HepG2 (cell line): Measurements from ENCODE around the gene CBY1. TPM values are rescaled to one million over a fixed set of nuclear protein-coding genes. Genes with fewer than 3 reads are reported as not detected.

Source experiments
- ARID2 ChIP-seq: sonication (generic); formaldehyde crosslinking; IDR thresholded peaks from 2 replicates; pipeline ENCODE4 v1.8.1; 2022; ENCODE audit warnings: mild to moderate bottlenecking, missing genetic modification reagents, borderline replicate concordance
- HOMEZ ChIP-seq: IDR thresholded peaks from 2 replicates; pipeline ENCODE4 v1.6.1; 2016; ENCODE audit warnings: low read depth
- KIAA2018 ChIP-seq: sonication (generic); formaldehyde crosslinking; IDR thresholded peaks from 2 replicates; pipeline ENCODE4 v1.5.0; 2020; ENCODE audit warnings: mild to moderate bottlenecking, missing genetic modification reagents, borderline replicate concordance
- KLF16 ChIP-seq, 2 experiments: sonication (generic) in 1 of 2; formaldehyde crosslinking in 1 of 2; IDR thresholded peaks; 2 replicates each; pipeline versions ENCODE4 v1.6.1 to v1.8.0; 2016 to 2023; ENCODE audit warnings: missing genetic modification reagents in 2 of 2, missing compliant biosample characterization in 1 of 2
- NFATC3 ChIP-seq: sonication (generic); formaldehyde crosslinking; IDR thresholded peaks from 2 replicates; pipeline ENCODE4 v1.5.1; 2020; ENCODE audit warnings: mild to moderate bottlenecking, missing genetic modification reagents
- RBFOX2 ChIP-seq: fragments of 200-400 bp; formaldehyde crosslinking; IDR thresholded peaks from 2 replicates; pipeline ENCODE4 v1.6.1; 2017; ENCODE audit warnings: low read depth, mild to moderate bottlenecking, low read length
- SMAD9 ChIP-seq: sonication (generic); formaldehyde crosslinking; IDR thresholded peaks from 2 replicates; pipeline ENCODE4 v1.5.1; 2020; ENCODE audit warnings: mild to moderate bottlenecking, missing genetic modification reagents
- SOX6 ChIP-seq, 2 experiments: fragments of 450-650 bp in 1 of 2; sonication (generic) in 1 of 2; formaldehyde crosslinking in 1 of 2; IDR thresholded peaks; 2 replicates each; pipeline versions ENCODE4 v1.4.0 to v1.6.1; 2017 to 2020; ENCODE audit warnings: antibody characterized with exemption in 1 of 2, mild to moderate bottlenecking in 1 of 2, missing genetic modification reagents in 1 of 2
- STAT5B ChIP-seq: sonication (generic); formaldehyde crosslinking; IDR thresholded peaks from 2 replicates; pipeline ENCODE4 v1.4.0; 2020; ENCODE audit warnings: missing genetic modification reagents
- ZBTB46 ChIP-seq: sonication (generic); formaldehyde crosslinking; IDR thresholded peaks from 2 replicates; pipeline ENCODE4 v1.4.0; 2020; ENCODE audit warnings: mild to moderate bottlenecking, missing genetic modification reagents, borderline replicate concordance
- ZFP36L2 ChIP-seq: sonication (generic); formaldehyde crosslinking; IDR thresholded peaks from 2 replicates; pipeline ENCODE4 v1.4.0; 2020; ENCODE audit warnings: missing genetic modification reagents
- ZNF230 ChIP-seq: sonication (generic); formaldehyde crosslinking; IDR thresholded peaks from 2 replicates; pipeline ENCODE4 v1.4.0; 2020; ENCODE audit warnings: mild to moderate bottlenecking, missing genetic modification reagents
- ZNF501 ChIP-seq: sonication (generic); formaldehyde crosslinking; IDR thresholded peaks from 2 replicates; pipeline ENCODE4 v1.5.1; 2020; ENCODE audit warnings: mild to moderate bottlenecking, moderate library complexity, missing genetic modification reagents
- polyA plus RNA-seq, 8 experiments: library from polyadenylated mRNA; depleted of rRNA in 3 of 8; stranded (reverse) in 7 of 8; unstranded in 1 of 8; fragments of >200 nt; fragmentation: Illumina TruSeq in 4 of 8; extraction: Trizol in 4 of 8; gene quantifications; 2 replicates each; pipeline versions ENCODE4 v1.2.1 to v1.2.3, GENCODE V29; 2011 to 2016; ENCODE audit warnings: low read depth in 4 of 8, missing spikeins in 1 of 8, mixed read lengths in 1 of 8; ENCODE audit not compliant: insufficient read depth in 1 of 8
- total RNA-seq, 5 experiments: library from RNA; depleted of rRNA; stranded (reverse); fragments of >200 nt; fragmentation: Illumina TruSeq; extraction: Trizol; gene quantifications; 2 replicates each; pipeline ENCODE4 v1.2.3, GENCODE V29; 2016; ENCODE audit warnings: low read depth in 1 of 5
- TF ChIP-seq, protein P1 (sequence below): sonication (generic); formaldehyde crosslinking; IDR thresholded peaks from 2 replicates; pipeline ENCODE4 v1.9.0; 2021; ENCODE audit warnings: missing genetic modification reagents, borderline replicate concordance
- TF ChIP-seq, protein P2 (sequence below): sonication (generic); formaldehyde crosslinking; IDR thresholded peaks from 2 replicates; pipeline ENCODE4 v1.4.0; 2020; ENCODE audit warnings: missing genetic modification reagents, borderline replicate concordance

Gene CBY1
- total and polyA plus RNA-seq, 2 of the 13 experiments (the other 11 are each of a cell fraction or from before 2014, with no cell fraction given), result 19.7 to 20.3 TPM

- no peak for TF ChIP-seq ZNF501 (CRISPR knock-in tag)
- TF ChIP-seq HOMEZ (CRISPR knock-in tag), result peak; percentile 68; the same call in 1 of the 2 replicates
- TF ChIP-seq, protein P1, sequence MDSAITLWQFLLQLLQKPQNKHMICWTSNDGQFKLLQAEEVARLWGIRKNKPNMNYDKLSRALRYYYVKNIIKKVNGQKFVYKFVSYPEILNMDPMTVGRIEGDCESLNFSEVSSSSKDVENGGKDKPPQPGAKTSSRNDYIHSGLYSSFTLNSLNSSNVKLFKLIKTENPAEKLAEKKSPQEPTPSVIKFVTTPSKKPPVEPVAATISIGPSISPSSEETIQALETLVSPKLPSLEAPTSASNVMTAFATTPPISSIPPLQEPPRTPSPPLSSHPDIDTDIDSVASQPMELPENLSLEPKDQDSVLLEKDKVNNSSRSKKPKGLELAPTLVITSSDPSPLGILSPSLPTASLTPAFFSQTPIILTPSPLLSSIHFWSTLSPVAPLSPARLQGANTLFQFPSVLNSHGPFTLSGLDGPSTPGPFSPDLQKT (CRISPR knock-in tag), result no peak
- no peak for TF ChIP-seq ARID2 (CRISPR knock-in tag)
- 0 out of 2 replicates have a peak, but pooled peaks have one; percentile 22 for TF ChIP-seq RBFOX2
- no peak for TF ChIP-seq NFATC3 (CRISPR knock-in tag)
- no peak for TF ChIP-seq SOX6 (IDR thresholded peaks at IDR 0.05)
- peak; percentile 54; the same call in 1 of the 2 replicates for TF ChIP-seq SOX6 (CRISPR knock-in tag; IDR thresholded peaks at IDR 0.05)
- no peak for TF ChIP-seq ZBTB46
- TF ChIP-seq KIAA2018, result no peak
- TF ChIP-seq STAT5B, result no peak
- no peak for TF ChIP-seq ZFP36L2 (CRISPR knock-in tag)
- TF ChIP-seq, protein P2, sequence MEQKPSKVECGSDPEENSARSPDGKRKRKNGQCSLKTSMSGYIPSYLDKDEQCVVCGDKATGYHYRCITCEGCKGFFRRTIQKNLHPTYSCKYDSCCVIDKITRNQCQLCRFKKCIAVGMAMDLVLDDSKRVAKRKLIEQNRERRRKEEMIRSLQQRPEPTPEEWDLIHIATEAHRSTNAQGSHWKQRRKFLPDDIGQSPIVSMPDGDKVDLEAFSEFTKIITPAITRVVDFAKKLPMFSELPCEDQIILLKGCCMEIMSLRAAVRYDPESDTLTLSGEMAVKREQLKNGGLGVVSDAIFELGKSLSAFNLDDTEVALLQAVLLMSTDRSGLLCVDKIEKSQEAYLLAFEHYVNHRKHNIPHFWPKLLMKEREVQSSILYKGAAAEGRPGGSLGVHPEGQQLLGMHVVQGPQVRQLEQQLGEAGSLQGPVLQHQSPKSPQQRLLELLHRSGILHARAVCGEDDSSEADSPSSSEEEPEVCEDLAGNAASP (CRISPR knock-in tag), result no peak
- peak in 1 of 2 experiments; percentile 71; a peak in 1 of 4 replicates for TF ChIP-seq KLF16 (CRISPR knock-in tag; IDR thresholded peaks at IDR 0.05)
- no peak for TF ChIP-seq ZNF230 (CRISPR knock-in tag)
- TF ChIP-seq SMAD9, result no peak
These were observed 50.9 kb downstream of the CBY1 start (continued) for GRCh38 chr22:38707346-38707745.
